Ishikawa (cell line): ENCODE data around the gene OTUB2.

Experiments used
- CEBPB ChIP-seq: IDR thresholded peaks from 2 replicates; pipeline ENCODE4 v1.6.1; 2012
- CREB1 ChIP-seq: IDR thresholded peaks from 2 replicates; pipeline ENCODE4 v1.6.1; 2012; ENCODE audit warnings: low read depth
- EP300 ChIP-seq: IDR thresholded peaks from 2 replicates; pipeline ENCODE4 v1.6.1; 2012; ENCODE audit warnings: borderline replicate concordance
- RAD21 ChIP-seq: IDR thresholded peaks from 2 replicates; pipeline ENCODE4 v1.6.1; 2012; ENCODE audit warnings: low read depth
- TEAD4 ChIP-seq: IDR thresholded peaks from 2 replicates; pipeline ENCODE4 v1.6.1; 2012
- YY1 ChIP-seq: IDR thresholded peaks from 2 replicates; pipeline ENCODE4 v1.6.1; 2012; ENCODE audit warnings: low read depth
- TF ChIP-seq, protein P1 (sequence below): IDR thresholded peaks from 2 replicates; pipeline ENCODE4 v1.6.1; 2012
- TF ChIP-seq, protein P2 (sequence below): IDR thresholded peaks from 2 replicates; pipeline ENCODE4 v1.6.1; 2012; ENCODE audit warnings: low read depth, mild to moderate bottlenecking

DNA sequence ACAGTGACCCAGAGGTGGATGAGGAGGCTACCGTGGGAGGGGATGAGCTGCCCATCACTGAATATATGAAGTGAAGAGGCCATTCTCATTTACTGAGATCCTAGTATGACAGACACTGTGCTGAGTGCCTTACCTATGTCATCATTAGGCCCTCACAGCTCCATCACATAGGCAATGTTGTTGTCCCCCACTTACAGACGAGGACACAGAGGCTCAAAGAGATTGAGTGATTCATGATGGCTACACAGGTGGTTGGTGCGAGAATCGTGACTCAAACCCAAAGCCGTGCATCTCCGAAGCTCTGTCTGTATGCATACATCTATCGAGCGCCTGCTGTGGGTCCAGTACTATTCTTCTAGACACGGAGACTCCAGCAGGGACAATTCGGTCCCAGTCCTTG, 34.9 kb upstream of the OTUB2 start:
- TF ChIP-seq EP300: no peak
- TF ChIP-seq TEAD4: no peak
- TF ChIP-seq CEBPB: no peak
- no peak for TF ChIP-seq CREB1
- TF ChIP-seq, protein P1, sequence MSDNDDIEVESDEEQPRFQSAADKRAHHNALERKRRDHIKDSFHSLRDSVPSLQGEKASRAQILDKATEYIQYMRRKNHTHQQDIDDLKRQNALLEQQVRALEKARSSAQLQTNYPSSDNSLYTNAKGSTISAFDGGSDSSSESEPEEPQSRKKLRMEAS: no peak
- no peak for TF ChIP-seq YY1
- TF ChIP-seq, protein P2, sequence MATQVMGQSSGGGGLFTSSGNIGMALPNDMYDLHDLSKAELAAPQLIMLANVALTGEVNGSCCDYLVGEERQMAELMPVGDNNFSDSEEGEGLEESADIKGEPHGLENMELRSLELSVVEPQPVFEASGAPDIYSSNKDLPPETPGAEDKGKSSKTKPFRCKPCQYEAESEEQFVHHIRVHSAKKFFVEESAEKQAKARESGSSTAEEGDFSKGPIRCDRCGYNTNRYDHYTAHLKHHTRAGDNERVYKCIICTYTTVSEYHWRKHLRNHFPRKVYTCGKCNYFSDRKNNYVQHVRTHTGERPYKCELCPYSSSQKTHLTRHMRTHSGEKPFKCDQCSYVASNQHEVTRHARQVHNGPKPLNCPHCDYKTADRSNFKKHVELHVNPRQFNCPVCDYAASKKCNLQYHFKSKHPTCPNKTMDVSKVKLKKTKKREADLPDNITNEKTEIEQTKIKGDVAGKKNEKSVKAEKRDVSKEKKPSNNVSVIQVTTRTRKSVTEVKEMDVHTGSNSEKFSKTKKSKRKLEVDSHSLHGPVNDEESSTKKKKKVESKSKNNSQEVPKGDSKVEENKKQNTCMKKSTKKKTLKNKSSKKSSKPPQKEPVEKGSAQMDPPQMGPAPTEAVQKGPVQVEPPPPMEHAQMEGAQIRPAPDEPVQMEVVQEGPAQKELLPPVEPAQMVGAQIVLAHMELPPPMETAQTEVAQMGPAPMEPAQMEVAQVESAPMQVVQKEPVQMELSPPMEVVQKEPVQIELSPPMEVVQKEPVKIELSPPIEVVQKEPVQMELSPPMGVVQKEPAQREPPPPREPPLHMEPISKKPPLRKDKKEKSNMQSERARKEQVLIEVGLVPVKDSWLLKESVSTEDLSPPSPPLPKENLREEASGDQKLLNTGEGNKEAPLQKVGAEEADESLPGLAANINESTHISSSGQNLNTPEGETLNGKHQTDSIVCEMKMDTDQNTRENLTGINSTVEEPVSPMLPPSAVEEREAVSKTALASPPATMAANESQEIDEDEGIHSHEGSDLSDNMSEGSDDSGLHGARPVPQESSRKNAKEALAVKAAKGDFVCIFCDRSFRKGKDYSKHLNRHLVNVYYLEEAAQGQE: no peak
- TF ChIP-seq RAD21: no peak
